Right lung (tissue), 5 donors: ENCODE measurements around the gene CNTNAP5. TPM values are rescaled to one million over a fixed set of nuclear protein-coding genes. Genes with fewer than 3 reads are reported as not detected.

ENCODE experiments used
- DNase-seq, 2 donors: peaks; one replicate each; pipeline ENCODE4 v3.0.0-alpha.2; 2013
- polyA plus RNA-seq, 5 donors: library from polyadenylated mRNA; unstranded; fragments of 120-200 nt; gene quantifications; one replicate each; pipeline versions ENCODE4 v1.2.1 to v1.2.3, GENCODE V29; 2013; ENCODE audit warnings: inconsistent platforms in 1 of 5, low replicate concordance in 1 of 5; ENCODE audit not compliant: insufficient read length in 5 of 5, insufficient read depth in 1 of 5

The CNTNAP5 gene
- polyA plus RNA-seq, 5 donors, result 0.01 to 0.12 TPM; not detected in 3

GRCh38 chr2:124623560-124623959, 598.5 kb downstream of the CNTNAP5 start:
- DNase-seq, result no peak

GRCh38 chr2:124625561-124625960, 600.5 kb downstream of the CNTNAP5 start:
- DNase-seq, result no peak

DNA sequence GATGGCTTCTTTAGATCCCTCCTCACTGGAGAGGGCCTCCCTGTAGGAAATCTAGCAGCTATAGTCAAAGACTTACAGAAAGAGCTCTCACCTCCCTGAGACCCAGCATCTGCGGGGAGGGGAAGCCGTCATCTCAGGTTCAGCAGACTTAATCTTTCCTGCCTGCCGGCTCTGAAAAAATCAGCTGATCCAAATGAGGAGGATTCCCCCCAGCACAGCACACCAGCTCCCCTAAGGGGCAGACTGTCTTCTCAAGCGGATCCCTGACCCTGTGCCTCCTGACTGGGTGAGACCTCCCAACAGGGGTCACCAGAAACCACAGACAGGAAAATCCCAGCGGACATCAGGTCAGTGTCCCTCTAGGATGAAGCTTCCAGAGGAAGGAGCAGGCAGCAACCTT, 601.9 kb downstream of the CNTNAP5 start:
- DNase-seq, result no peak

- no peak for DNase-seq
These were observed 608.7 kb downstream of the CNTNAP5 start for GRCh38 chr2:124633812-124634211.

DNA sequence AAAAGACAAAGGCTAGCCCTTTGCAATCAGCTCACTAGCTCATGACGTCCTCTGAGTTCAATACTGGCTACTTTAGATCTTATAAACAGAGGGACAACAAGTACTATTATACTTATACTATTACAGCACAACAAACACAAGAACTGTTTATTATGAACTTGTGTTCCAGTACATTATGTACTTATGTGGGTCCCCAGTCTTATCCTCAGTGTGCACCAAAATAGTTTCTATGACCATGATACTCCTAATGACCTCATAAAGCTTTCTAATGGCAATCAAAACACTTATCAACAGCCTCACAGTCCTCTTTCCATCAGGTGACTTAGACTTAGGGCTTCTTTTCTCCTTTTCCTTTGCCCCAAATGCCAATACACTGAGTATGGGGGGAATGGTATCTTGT, 614.4 kb downstream of the CNTNAP5 start:
- no peak for DNase-seq

- DNase-seq, result no peak
These were observed 615.2 kb downstream of the CNTNAP5 start for GRCh38 chr2:124640221-124640750.

- no peak for DNase-seq
These were observed 621.2 kb downstream of the CNTNAP5 start for GRCh38 chr2:124646166-124646815.

DNA sequence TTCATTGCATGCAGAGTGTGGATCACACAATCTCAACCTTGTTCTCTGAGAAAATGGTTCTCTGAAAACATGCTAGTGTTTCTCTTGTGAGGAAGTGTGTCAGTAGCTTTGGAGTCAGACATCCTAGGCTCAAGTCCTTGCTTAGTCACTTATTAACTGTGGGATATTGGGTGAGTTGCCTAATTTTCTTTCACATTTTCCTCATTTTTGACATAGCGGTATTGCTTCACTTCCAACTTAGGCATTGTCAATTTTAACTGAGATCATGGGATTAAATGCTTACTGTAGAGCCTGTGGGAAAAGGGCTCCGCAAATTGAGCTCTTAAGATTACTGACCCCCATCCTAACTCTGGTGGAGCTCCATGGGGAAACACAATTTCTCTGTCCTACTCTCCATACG, 622.2 kb downstream of the CNTNAP5 start:
- no peak for DNase-seq

DNA sequence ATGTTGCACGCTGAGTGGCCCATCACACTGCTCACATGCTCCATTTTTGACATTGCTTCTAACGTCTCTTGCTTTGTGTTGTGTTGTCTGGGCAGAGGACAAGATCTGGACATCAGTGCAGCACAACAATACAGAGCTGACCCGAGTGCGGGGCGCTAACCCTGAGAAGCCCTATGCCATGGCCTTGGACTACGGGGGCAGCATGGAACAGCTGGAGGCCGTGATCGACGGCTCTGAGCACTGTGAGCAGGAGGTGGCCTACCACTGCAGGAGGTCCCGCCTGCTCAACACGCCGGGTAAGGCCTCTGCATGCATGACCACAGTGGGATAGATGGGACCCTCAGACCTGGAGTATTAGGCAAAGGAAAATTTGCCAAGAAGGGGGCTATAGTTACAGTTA, 622.6 kb downstream of the CNTNAP5 start:
- DNase-seq, result no peak

- DNase-seq, result no peak
These were observed 623.9 kb downstream of the CNTNAP5 start for GRCh38 chr2:124649001-124649400.

GRCh38 chr2:124652099-124652498, 627.0 kb downstream of the CNTNAP5 start:
- DNase-seq, result no peak

DNA sequence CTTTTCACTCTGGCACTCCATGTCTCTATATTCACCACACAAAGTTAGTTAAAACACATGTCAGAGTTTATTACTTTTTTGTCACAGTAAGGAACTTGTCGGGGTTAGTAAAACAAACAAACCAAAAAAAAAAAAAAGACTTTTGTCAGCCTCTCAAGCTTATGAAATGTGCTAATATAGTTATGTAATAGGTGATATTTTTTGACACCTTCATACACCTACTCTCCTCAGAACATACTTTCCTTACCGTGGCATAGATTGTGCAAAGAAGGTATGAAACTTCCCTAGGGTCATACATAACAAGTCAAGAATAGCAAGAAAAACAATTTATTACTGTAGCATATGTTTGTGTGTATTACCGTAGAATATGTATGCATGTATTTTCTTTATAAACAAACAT, 633.3 kb downstream of the CNTNAP5 start:
- no peak for DNase-seq

DNA sequence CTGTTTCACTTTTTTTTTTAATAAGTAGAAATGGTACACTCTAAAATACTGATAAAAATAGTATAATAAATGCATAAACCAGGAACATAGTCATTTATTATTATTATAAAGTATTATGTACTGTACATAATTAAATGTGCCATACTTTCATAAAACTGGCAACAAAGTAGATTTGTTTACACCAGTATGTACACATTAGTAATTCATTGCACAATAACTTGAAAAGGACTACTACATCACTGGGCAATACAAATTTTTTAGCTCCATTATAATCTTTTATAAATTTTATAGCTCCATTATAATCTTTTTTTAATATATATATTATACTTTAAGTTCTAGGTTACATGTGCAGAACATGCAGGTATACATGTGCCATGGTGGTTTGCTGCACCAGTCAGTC, 636.5 kb downstream of the CNTNAP5 start:
- no peak for DNase-seq

GRCh38 chr2:124662946-124663644, 638.0 kb downstream of the CNTNAP5 start:
- no peak for DNase-seq

DNA sequence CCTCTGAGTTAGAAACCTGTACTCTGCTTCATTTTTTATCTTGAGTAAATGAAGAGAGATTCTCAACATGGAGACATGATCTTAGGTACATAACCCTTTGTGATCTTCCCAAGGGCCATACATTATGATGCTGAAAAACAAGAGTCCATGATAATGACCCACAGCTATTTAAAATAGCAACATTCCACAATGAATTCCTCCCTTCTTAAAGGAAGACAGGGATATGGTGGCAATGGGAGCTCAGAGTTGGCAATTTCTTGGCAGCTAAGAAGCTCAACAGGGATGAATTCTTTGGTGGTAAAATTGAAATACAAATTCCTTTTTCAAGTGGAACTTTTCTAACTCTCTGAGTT, 638.5 kb downstream of the CNTNAP5 start:
- no peak for DNase-seq

- no peak for DNase-seq
These were observed 639.3 kb downstream of the CNTNAP5 start for GRCh38 chr2:124664363-124664762.

- DNase-seq, result no peak
These were observed 641.9 kb downstream of the CNTNAP5 start for GRCh38 chr2:124666976-124667375.

- no peak for DNase-seq
These were observed 643.1 kb downstream of the CNTNAP5 start for GRCh38 chr2:124668161-124668560.

DNA sequence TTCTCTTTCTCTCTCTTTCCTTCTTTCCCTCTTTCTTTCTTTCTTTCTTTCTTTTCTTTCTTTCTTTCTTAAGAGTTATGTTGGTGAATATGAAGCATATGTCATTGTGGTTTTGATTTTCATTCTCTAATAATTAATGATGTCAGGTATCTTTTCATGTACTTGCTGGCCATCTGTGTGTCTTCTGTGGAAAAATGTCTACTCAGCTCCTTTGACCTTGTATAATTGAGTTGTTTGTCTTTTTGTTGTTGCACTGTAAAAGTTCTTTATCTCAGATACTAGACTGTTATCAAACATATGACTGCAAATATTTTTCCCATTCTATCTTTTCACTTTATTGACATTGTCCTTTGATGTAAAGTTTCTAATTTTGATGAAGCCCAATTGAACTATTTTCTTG, 645.1 kb downstream of the CNTNAP5 start:
- no peak for DNase-seq

GRCh38 chr2:124678043-124678442, 653.0 kb downstream of the CNTNAP5 start:
- DNase-seq, result no peak

DNA sequence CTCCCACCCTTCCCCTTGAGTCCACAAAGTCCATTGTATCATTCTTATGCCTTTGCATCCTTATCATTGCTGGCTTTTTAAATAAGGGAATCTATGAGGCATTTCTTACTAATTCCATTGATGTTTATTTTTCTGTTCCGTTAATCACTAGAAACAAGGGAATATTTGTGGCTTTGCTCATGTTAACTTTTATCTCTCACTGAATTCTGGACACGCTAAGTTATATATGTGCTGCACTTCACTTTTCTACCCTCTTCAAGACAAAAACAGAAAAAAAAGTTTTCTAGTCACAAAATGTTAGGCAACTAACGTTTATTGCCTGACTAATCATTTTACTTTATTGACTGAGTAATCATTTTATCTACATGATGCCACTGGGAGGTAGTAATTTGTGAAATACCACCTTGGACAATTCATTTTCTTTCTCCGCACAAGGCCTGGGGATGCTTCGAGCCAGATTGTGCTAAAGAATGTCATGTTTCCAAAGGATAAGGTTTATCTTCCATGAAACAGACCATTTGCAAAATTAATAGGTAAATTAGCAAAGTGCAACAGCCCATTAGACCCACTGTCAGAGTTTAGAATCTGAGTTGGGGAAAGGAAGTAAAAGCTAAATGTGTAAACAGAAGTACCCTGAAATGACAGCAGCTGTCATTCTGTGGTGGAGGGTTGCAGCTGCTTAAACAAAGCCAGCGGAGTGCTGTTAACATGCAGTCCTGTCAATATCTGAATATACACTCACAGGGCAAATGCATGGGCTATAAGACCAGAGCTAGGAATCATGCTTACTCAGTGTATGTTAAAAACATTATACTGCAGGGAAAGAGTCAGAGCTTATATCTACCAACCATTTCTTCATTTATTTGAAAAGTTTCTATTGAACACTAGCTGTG, 658.7 kb downstream of the CNTNAP5 start:
- DNase-seq, result no peak

GRCh38 chr2:124689348-124689747, 664.3 kb downstream of the CNTNAP5 start:
- DNase-seq, result no peak

GRCh38 chr2:124692216-124692615, 667.1 kb downstream of the CNTNAP5 start:
- DNase-seq, result no peak
